ENCODE results near the gene CD1E.

- TF ChIP-seq CTCF (conservative IDR thresholded peaks at IDR 0.05; ENCODE audit: low read depth, low read length) = no peak
- TF ChIP-seq EZH2 (IDR thresholded peaks at IDR 0.05; ENCODE audit: low read length, unreplicated experiment) = no peak
These were observed 24.4 kb upstream of the CD1E start for GRCh38 chr1:158329300-158329699.

All from PC-3 (cell line).